Stimulated activated CD8-positive, alpha-beta memory T cell treated with anti-CD3 and anti-CD28 coated beads, Interleukin-4, amount 100 ng/mL, for 4 hours (primary cell): Measurements from ENCODE around the gene TFE3.
A peak's percentile ranks its signal among the peaks of the same experiment; 100 is the strongest.

Experiments
- DNase-seq, 2 donors: peaks; one replicate each; pipeline ENCODE4 v3.0.0-alpha.2; 2020; ENCODE audit warnings: low read depth in 2 of 2, low spot score in 1 of 2

TFE3 gene

GRCh38 chrX:49043220-49043986 lies at the start of gene TFE3:
Gene TFE3, minus strand, starts transcription at chrX:49043357. Its CDS starts 131 bp downstream, at chrX:49043226.
- DNase-seq, result peak; percentile 89 to 94

GRCh38 chrX:49089553-49089952 lies 46.4 kb upstream of the TFE3 start:
- DNase-seq, result no peak

- DNase-seq, result no peak
Measured at GRCh38 chrX:49082271-49082871, 39.2 kb upstream of the TFE3 start.

- DNase-seq, result peak; percentile 35 to 54
Measured at GRCh38 chrX:49079489-49080428, 36.6 kb upstream of the TFE3 start, which contains the start of gene WDR45. Gene WDR45, minus strand, starts transcription at chrX:49079887. Its CDS starts 1,792 bp downstream, at chrX:49078095.

GRCh38 chrX:49077941-49078340 lies 34.8 kb upstream of the TFE3 start:
- DNase-seq, result no peak

- DNase-seq, result no peak
Measured at GRCh38 chrX:49075347-49075746, 32.2 kb upstream of the TFE3 start.

GRCh38 chrX:49073601-49074575 lies 30.7 kb upstream of the TFE3 start, which contains the start of gene PRAF2:
Gene PRAF2, minus strand, starts transcription at chrX:49074002. Its CDS starts 15 bp downstream, at chrX:49073987.
- DNase-seq, result peak; percentile 70 to 76

GRCh38 chrX:49072712-49073095 lies 29.5 kb upstream of the TFE3 start:
- DNase-seq, result no peak

GRCh38 chrX:49071877-49072711 lies 28.9 kb upstream of the TFE3 start:
- no peak for DNase-seq

- no peak for DNase-seq
Measured at GRCh38 chrX:49070988-49071387, 27.8 kb upstream of the TFE3 start.

- no peak for DNase-seq
Measured at GRCh38 chrX:49069038-49069437, 25.9 kb upstream of the TFE3 start.

GRCh38 chrX:49067285-49068120 lies 24.3 kb upstream of the TFE3 start:
- DNase-seq, result no peak

- no peak for DNase-seq
Measured at GRCh38 chrX:49066690-49067089, 23.5 kb upstream of the TFE3 start.

GRCh38 chrX:49066278-49066677 lies 23.1 kb upstream of the TFE3 start:
- DNase-seq, result no peak

GRCh38 chrX:49064735-49065134 lies 21.6 kb upstream of the TFE3 start:
- no peak for DNase-seq

GRCh38 chrX:49064303-49064702 lies 21.1 kb upstream of the TFE3 start:
- no peak for DNase-seq

GRCh38 chrX:49063715-49064114 lies 20.6 kb upstream of the TFE3 start:
- DNase-seq, result no peak

GRCh38 chrX:49061916-49062315 lies 18.8 kb upstream of the TFE3 start:
- DNase-seq, result no peak

GRCh38 chrX:49061490-49061889 lies 18.3 kb upstream of the TFE3 start:
- no peak for DNase-seq
